NOMO-1 treated with dmso at 0.1 percent for 144 hours (cell line): Measurements from ENCODE around the gene ENG.
A peak's percentile ranks its signal among the peaks of the same experiment; 100 is the strongest.
"Not testable (repeated sequence)": the region's sequence is repeated elsewhere in the genome, so short reads cannot be mapped to it uniquely, and the experiment has no call there.

Source experiments
- DNase-seq: peaks from one replicate; lab custom pipeline; 2025; ENCODE audit not compliant: unreplicated experiment; lab: John Stamatoyannopoulos, UW

The ENG gene

DNA sequence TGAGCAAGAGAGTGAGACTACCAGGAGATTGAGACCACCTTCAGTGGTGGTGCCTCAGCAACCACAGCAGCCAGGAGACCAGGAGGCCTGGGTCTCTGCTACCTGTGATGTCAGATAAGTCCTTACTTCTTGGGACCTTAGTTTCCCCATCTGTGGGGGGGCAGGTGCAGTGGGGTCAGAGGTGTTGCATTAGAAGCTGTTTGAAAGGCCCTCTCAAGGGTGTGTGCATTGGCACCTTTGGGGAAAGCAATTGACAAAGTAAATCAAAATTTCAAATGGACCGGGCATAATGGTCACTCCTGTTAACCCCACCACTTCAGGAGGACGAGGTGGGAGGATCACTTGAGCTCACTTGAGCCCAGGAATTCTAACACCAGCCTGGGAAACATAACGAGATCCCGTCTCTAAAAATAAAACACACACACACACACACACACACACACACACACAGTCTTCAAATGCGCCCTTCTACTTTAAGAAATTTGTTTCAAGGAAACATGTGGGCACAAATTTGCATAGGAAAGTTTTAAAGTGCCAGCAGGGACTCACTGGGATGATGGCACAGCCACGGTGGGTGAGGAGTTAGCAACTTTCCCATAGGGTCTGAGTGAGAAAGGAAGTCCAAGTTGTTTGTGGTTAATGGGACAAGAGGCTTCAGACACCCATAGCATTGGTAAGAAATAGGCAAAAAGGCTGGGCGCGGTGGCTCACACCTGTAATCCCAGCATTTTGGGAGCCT is 24.4 kb upstream of the ENG start:
- no peak for DNase-seq

GRCh38 chr9:127878001-127878651 is 23.7 kb upstream of the ENG start:
- DNase-seq = no peak

DNA sequence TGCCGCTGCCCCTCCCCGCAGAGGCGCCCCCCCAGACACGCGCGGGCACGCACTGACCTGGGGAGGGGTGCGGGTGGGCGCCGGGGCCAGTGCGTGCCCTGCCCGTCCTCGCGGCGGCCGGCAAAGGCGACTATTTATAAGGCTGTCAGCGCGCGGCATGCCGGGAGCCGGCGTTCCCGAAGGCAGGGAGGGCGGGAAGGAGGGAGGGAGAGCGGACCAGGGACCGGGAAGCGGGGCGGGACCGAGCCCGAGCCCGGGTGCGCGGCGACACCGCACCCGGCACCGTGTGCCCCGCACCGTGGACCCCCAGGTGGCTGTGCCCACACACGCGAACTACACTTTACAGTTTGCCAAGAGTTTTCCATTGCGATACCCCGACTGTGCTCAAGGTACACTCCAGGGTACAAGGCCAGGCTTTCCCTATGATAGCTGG is 23.1 kb upstream of the ENG start, which contains the start of gene AK1:
Gene AK1 (minus strand): TSS at position 110 of the 433 bp plus-strand sequence. CDS start 3,058 bp downstream, outside the sequence.
- no peak for DNase-seq

DNA sequence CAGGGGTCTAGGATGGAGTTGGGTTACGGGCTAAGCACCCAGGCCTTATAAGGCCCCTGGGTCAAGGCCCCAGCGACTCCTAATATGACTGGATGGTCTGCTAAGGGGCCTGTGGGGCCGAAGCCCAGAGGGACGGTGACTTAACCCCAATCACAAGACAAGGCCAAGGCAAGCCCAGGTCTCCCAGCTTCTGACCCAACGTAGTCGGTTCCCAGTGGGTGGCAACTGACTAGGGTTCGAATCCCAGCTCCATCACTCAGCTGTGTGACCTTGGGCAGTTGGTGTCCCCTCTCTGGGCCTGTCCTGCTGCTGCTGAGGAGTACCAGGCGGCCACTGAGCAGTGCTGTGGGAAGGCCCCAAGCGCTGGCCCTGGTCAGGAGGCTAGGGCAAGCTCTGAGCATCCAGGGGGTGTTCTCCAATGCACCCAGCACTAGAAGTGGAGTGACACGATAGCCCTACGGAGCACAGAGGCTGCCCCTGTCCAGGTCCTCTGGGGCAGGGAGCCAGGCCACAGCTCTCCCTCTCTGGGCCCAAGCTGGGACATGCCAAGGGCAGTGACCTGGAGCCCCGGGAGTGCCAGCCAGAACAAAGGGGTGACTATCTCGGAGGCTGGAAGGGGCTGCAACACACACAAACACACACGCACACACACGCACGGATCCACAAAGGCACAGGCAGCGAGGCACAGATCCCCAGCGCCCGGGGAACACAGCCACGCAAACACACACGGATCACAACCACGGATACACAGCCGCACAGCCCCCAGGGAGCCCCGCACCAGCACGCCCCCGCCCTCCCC is 22.5 kb upstream of the ENG start:
- DNase-seq = no peak

- no peak for DNase-seq
These were observed 21.7 kb upstream of the ENG start for GRCh38 chr9:127876026-127876763.

GRCh38 chr9:127875306-127875966 is 21.0 kb upstream of the ENG start:
- no peak for DNase-seq

GRCh38 chr9:127874301-127875221 is 20.1 kb upstream of the ENG start:
- no peak for DNase-seq

GRCh38 chr9:127873886-127874285 is 19.4 kb upstream of the ENG start:
- DNase-seq = no peak

- DNase-seq = no peak
These were observed 18.8 kb upstream of the ENG start for GRCh38 chr9:127873223-127873691.

- DNase-seq = no peak
These were observed 18.1 kb upstream of the ENG start for GRCh38 chr9:127872369-127873222.

GRCh38 chr9:127871531-127871930 is 17.1 kb upstream of the ENG start:
- DNase-seq = no peak

DNA sequence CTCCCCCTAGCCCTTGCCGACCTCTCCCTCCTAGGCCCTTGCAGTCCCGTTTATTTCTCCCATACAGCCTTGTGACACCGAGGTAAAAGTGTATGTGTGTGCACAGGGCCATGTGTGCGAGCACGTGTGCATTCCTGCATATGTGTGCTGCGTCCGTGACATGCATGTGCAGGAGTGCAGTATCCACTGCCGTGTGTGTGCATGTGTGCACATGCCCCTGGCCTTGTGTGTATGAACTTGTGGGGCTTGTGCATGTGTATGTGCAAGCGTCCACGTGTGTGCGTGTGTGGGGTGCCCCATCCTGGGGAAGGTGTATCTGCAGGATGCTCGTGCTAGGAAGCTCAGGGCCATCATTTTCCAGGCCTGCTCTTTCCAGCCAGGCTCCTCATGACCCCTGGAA is 16.4 kb upstream of the ENG start:
- DNase-seq = no peak

GRCh38 chr9:127870153-127870491 is 15.7 kb upstream of the ENG start:
- not testable (repeated sequence) for DNase-seq

GRCh38 chr9:127869310-127870152 is 15.1 kb upstream of the ENG start:
- peak; percentile 60 for DNase-seq

DNA sequence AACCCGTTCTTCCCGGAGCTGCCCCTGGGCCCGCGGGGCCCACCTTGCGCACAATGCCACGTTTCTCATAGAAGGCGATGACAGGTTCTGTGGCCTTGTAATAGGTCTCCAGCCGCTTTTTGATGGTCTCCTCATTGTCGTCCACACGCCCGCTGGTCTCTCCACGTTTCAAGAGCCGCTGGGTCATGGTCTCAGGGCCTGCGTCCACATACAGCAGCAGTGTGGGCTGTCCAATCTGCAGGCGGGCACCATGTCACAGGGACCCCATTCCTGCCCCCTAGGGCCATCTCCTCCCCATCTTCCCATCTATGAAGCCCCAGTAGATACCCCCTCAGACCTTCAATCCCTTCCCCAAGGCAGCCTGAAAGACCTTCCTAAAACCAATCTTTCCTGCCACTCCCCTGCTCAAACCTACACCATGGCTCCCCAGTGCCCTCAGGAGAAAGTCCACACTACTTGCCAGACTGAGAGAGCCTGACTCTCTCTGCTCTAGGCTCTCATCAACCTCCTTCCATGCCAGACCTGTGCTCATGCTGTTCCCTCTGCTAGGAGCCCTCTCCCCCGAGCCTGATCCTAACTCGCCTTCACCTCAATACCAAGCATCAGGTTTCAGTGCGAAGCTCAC is 13.9 kb upstream of the ENG start:
- DNase-seq = no peak

GRCh38 chr9:127867356-127868277 is 13.2 kb upstream of the ENG start:
- DNase-seq = no peak
